WERI-Rb-1 (cell line): ENCODE results near the gene SLC25A17.

Experiments used
- DNase-seq: peaks from one replicate; pipeline ENCODE4 v3.0.0-alpha.2; 2020
- H3K27ac ChIP-seq: fragments of 250-450 bp; sonication (Bioruptor Pico); 2 replicates; pipeline ENCODE4 v1.5.1; 2020; ENCODE audit warnings: mild to moderate bottlenecking, moderate library complexity
- H3K27me3 ChIP-seq: fragments of 250-450 bp; sonication (Bioruptor Pico); 2 replicates; pipeline ENCODE4 v1.5.1; 2021; ENCODE audit warnings: mild to moderate bottlenecking, low read depth, moderate library complexity; ENCODE audit not compliant: insufficient read depth, severe bottlenecking
- H3K36me3 ChIP-seq: fragments of 250-450 bp; sonication (Bioruptor Pico); 2 replicates; pipeline ENCODE4 v1.5.1; 2020; ENCODE audit warnings: mild to moderate bottlenecking, moderate library complexity
- H3K4me3 ChIP-seq: 2 replicates; pipeline ENCODE4 v1.5.1; 2011; ENCODE audit warnings: low read depth, mild to moderate bottlenecking, control low read depth, low read length
- H3K9me3 ChIP-seq: fragments of 250-450 bp; sonication (Bioruptor Pico); 2 replicates; pipeline ENCODE4 v1.5.1; 2021; ENCODE audit warnings: mild to moderate bottlenecking, moderate library complexity; ENCODE audit not compliant: severe bottlenecking
- TF ChIP-seq, protein P1 (sequence below): IDR thresholded peaks from 2 replicates; pipeline ENCODE4 v1.5.1; 2011; ENCODE audit warnings: low read depth, mild to moderate bottlenecking, control low read depth, inconsistent platforms, low read length

Gene SLC25A17

GRCh38 chr22:40808018-40808841 lies 10.9 kb downstream of the SLC25A17 start:
- Histone ChIP-seq H3K27me3 (no peaks in the 10 kb centered on the region), H3K9me3 (no peaks in the 10 kb centered on the region), H3K36me3 (peaks cover 7% of the 10 kb centered on the region), H3K4me3 (no peak overlapping the region), H3K27ac (no peak overlapping the region)
- no peak for DNase-seq
- TF ChIP-seq, protein P1, sequence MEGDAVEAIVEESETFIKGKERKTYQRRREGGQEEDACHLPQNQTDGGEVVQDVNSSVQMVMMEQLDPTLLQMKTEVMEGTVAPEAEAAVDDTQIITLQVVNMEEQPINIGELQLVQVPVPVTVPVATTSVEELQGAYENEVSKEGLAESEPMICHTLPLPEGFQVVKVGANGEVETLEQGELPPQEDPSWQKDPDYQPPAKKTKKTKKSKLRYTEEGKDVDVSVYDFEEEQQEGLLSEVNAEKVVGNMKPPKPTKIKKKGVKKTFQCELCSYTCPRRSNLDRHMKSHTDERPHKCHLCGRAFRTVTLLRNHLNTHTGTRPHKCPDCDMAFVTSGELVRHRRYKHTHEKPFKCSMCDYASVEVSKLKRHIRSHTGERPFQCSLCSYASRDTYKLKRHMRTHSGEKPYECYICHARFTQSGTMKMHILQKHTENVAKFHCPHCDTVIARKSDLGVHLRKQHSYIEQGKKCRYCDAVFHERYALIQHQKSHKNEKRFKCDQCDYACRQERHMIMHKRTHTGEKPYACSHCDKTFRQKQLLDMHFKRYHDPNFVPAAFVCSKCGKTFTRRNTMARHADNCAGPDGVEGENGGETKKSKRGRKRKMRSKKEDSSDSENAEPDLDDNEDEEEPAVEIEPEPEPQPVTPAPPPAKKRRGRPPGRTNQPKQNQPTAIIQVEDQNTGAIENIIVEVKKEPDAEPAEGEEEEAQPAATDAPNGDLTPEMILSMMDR: no peak

- no peaks in the 10 kb centered on the region for H3K9me3 ChIP-seq
- TF ChIP-seq, protein P1: no peak
- H3K27me3 ChIP-seq: no peaks in the 10 kb centered on the region
- no peak overlapping the region for H3K4me3 ChIP-seq
- peaks cover 3% of the 10 kb centered on the region for H3K36me3 ChIP-seq
- no peak overlapping the region for H3K27ac ChIP-seq
- no peak for DNase-seq
Measured at GRCh38 chr22:40806711-40807110, 12.4 kb downstream of the SLC25A17 start.

- TF ChIP-seq, protein P1: no peak
- Histone ChIP-seq H3K27me3 (no peaks in the 10 kb centered on the region), H3K4me3 (no peak overlapping the region), H3K9me3 (no peaks in the 10 kb centered on the region), H3K27ac (no peak overlapping the region), H3K36me3 (peaks cover 3% of the 10 kb centered on the region)
- no peak for DNase-seq
Measured at GRCh38 chr22:40805699-40806203, 13.4 kb downstream of the SLC25A17 start.

DNA sequence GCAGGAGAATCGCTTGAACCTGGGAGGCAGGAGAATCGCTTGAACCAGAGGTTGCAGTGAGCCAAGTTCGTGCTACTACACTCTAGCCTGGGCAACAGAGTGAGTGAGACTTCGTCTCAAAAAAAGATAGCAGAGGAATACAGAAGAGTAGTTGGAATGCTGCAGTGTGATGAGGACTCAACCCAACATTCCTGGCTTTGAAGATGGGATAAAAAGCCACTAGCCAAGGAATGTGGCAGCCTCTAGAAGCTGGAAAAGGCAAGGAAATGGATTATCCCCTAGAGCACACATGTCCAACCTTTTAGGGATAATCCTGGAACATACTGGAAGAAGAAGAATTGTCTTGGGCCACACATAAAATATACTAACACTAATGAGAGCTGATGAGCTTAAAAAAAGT lies 13.9 kb downstream of the SLC25A17 start:
- Histone ChIP-seq H3K4me3 (no peak overlapping the region), H3K27ac (no peak overlapping the region)
- no peak for DNase-seq

DNA sequence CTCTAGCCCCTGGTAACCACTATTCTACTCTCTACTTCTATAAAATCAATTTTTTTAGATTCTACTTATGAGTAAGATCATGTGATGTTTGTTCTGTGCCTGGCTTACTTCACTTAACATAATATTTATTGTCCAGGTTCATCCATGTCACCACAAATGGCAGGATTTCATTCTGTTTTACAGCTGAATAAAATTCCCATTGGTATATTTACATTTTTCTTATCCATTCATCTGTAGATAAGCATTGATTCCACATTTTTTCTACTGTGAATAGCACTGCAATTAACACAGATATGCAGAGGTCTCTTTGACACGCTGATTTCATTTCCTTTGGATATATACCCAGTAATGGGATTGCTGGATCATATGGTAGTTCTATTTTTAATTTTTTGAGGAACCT lies 15.8 kb downstream of the SLC25A17 start:
- H3K27ac ChIP-seq: no peak overlapping the region
- H3K36me3 ChIP-seq: peaks cover 3% of the 10 kb centered on the region

More for the DNA sequence above, 13.9 kb downstream of the SLC25A17 start:
- TF ChIP-seq, protein P1: no peak
- H3K36me3 ChIP-seq: peaks cover 3% of the 10 kb centered on the region
- no peaks in the 10 kb centered on the region for H3K27me3 ChIP-seq
- H3K9me3 ChIP-seq: no peaks in the 10 kb centered on the region

More for the DNA sequence above, 15.8 kb downstream of the SLC25A17 start:
- TF ChIP-seq, protein P1: no peak
- Histone ChIP-seq H3K27me3 (no peaks in the 10 kb centered on the region), H3K9me3 (no peaks in the 10 kb centered on the region), H3K4me3 (no peak overlapping the region)
- DNase-seq: no peak
